Adrenal gland (tissue), 5 donors: ENCODE measurements around the gene CACNA1E.

ENCODE experiments used
- POLR2A ChIP-seq, 2 donors: fragments of 450-650 bp; IDR thresholded peaks; one replicate each; pipeline ENCODE4 v1.6.1; 2017; ENCODE audit warnings: antibody characterized with exemption in 2 of 2, mild to moderate bottlenecking in 2 of 2, moderate library complexity in 1 of 2
- TF ChIP-seq, protein P1 (sequence below), 6 experiments: fragments of 450-650 bp in 4 of 6; fragments of 200-600 bp in 2 of 6; sonication (generic) in 1 of 6; IDR thresholded peaks; 1 replicate in 5 of 6; 2 replicates in 1 of 6; pipeline versions ENCODE4 v1.5.1 to v1.8.0; 2016 to 2021; ENCODE audit warnings: antibody characterized with exemption in 6 of 6, mild to moderate bottlenecking in 2 of 6, moderate library complexity in 1 of 6
- donor health status: DM: no; HTN: no; CAD: no.

- TF ChIP-seq, protein P1, sequence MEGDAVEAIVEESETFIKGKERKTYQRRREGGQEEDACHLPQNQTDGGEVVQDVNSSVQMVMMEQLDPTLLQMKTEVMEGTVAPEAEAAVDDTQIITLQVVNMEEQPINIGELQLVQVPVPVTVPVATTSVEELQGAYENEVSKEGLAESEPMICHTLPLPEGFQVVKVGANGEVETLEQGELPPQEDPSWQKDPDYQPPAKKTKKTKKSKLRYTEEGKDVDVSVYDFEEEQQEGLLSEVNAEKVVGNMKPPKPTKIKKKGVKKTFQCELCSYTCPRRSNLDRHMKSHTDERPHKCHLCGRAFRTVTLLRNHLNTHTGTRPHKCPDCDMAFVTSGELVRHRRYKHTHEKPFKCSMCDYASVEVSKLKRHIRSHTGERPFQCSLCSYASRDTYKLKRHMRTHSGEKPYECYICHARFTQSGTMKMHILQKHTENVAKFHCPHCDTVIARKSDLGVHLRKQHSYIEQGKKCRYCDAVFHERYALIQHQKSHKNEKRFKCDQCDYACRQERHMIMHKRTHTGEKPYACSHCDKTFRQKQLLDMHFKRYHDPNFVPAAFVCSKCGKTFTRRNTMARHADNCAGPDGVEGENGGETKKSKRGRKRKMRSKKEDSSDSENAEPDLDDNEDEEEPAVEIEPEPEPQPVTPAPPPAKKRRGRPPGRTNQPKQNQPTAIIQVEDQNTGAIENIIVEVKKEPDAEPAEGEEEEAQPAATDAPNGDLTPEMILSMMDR (IDR thresholded peaks at IDR 0.05): no peak
- no peak for TF ChIP-seq POLR2A (IDR thresholded peaks at IDR 0.05)
Measured at GRCh38 chr1:181459067-181459466, 24.2 kb upstream of the CACNA1E start.
